BLaER1 (cell line): Measurements from ENCODE around the gene PPP2R3C.
"Not testable (repeated sequence)": the region's sequence is repeated elsewhere in the genome, so short reads cannot be mapped to it uniquely, and the experiment has no call there.

Experiments used
- H3K27ac ChIP-seq: shearing (Covaris generic); formaldehyde crosslinking; 2 replicates; pipeline ENCODE4 v1.8.1; 2022
- H3K27me3 ChIP-seq: shearing (Covaris generic); formaldehyde crosslinking; 2 replicates; pipeline ENCODE4 v1.8.1; 2022
- H3K36me3 ChIP-seq: shearing (Covaris generic); formaldehyde crosslinking; 2 replicates; pipeline ENCODE4 v1.8.1; 2022
- H3K4me1 ChIP-seq: shearing (Covaris generic); formaldehyde crosslinking; 2 replicates; pipeline ENCODE4 v1.8.1; 2022
- H3K4me2 ChIP-seq: shearing (Covaris generic); formaldehyde crosslinking; 2 replicates; pipeline ENCODE4 v1.8.1; 2022
- H3K4me3 ChIP-seq: shearing (Covaris generic); formaldehyde crosslinking; 2 replicates; pipeline ENCODE4 v1.8.1; 2022
- H3K9ac ChIP-seq: shearing (Covaris generic); formaldehyde crosslinking; 2 replicates; pipeline ENCODE4 v1.8.1; 2022
- H3K9me3 ChIP-seq: shearing (Covaris generic); formaldehyde crosslinking; 2 replicates; pipeline ENCODE4 v1.8.1; 2022
- H4K20me1 ChIP-seq: shearing (Covaris generic); formaldehyde crosslinking; 2 replicates; pipeline ENCODE4 v1.8.1; 2022
- Cebpa-rat ChIP-seq: shearing (Covaris generic); IDR thresholded peaks from 2 replicates; pipeline ENCODE4 v1.8.1; 2022

PPP2R3C gene

DNA sequence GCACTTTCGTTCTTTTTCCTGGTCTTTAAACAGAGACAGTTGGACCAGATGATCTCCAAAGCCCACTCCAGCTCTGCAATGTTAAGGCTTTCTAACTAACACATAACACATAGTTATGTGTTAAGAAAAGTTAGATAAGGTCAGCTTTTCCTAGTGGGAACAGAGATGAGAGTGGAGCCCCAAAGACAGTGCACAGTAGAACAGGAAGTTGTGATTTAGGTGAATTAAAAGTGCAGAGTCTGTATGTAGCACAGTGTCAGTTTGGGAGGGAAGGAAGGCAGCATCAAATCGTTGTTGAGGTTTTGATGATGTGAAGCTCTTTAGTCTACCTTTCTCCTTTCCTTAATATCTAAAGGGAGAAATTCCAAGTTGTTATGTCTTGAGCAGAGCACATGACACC, 32.2 kb upstream of the PPP2R3C start:
- Histone ChIP-seq H3K36me3 (peaks cover 54% of the 10 kb centered on the region), H3K27ac (no peak overlapping the region), H4K20me1 (no peaks in the 10 kb centered on the region), H3K9me3 (peaks cover 12% of the 10 kb centered on the region), H3K4me2 (no peak overlapping the region), H3K4me1 (peaks cover 24% of the 10 kb centered on the region), H3K4me3 (no peak overlapping the region), H3K9ac (no peak overlapping the region), H3K27me3 (no peaks in the 10 kb centered on the region)
- no peak for TF ChIP-seq Cebpa-rat

DNA sequence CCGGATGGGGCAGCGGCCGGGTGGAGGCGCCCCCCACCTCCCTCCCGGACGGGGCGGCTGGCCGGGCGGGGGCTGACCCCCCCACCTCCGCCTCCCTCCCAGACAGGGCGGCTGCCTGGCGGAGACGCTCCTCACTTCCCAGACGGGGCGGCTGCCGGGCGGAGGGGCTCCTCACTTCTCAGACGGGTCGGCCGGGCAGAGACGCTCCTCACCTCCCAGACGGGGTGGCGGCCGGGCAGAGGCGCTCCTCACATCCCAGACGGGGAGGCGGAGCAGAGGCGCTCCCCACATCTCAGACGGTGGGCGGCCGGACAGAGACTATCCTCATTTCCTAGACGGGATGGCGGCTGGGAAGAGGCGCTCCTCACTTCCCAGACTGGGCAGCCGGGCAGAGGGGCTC, 30.7 kb upstream of the PPP2R3C start:
- not testable (repeated sequence) for H3K4me3 ChIP-seq, H4K20me1 ChIP-seq, H3K9ac ChIP-seq, H3K27ac ChIP-seq, H3K27me3 ChIP-seq, H3K4me2 ChIP-seq
- peaks cover 58% of the 10 kb centered on the region for H3K36me3 ChIP-seq
- peaks cover 24% of the 10 kb centered on the region for H3K4me1 ChIP-seq
- peaks cover 12% of the 10 kb centered on the region for H3K9me3 ChIP-seq

DNA sequence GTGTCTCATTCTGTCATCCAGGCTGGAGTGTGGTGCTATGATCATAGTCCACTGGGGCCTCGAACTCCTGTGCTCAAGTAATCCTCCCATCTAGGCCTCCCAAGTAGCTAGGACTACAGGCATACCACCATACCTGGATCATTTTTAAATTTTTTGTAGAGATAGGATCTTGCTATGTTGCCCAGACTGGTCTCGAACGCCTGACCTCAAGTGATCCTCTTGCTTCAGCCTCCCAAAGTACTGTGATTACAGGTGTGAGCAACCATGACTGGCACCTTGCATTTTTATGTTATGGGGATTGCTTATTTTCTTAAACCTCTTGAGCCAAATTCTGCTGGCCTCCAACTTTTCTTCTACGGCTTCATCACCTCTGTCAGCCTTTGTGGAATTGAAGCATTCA, 27.4 kb upstream of the PPP2R3C start:
- H3K27ac ChIP-seq = no peak overlapping the region
- TF ChIP-seq Cebpa-rat = no peak
- no peaks in the 10 kb centered on the region for H3K4me1 ChIP-seq
- H3K9me3 ChIP-seq = peaks cover 12% of the 10 kb centered on the region
- peaks cover 74% of the 10 kb centered on the region for H3K36me3 ChIP-seq
- no peak overlapping the region for H3K4me2 ChIP-seq
- no peaks in the 10 kb centered on the region for H4K20me1 ChIP-seq
- H3K9ac ChIP-seq = no peak overlapping the region
- no peaks in the 10 kb centered on the region for H3K27me3 ChIP-seq
- no peak overlapping the region for H3K4me3 ChIP-seq

DNA sequence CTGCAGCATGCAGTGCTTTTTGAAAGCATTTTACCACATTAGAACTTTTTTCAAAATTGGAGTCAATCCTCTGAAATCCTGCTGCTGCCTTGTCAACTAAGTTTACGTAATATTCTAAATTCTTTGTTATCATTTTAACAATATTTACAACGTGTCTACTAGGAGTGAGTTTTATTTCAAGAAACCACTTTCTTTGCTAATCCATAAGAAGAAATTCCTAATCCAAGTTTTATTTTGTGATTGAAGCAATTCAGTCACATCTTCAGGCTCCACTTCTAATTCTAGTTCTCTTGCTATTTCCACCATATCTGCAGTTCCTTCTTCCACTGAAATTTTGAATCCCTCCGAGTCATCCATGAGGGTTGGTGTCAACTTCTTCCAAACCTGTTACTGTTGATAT, 25.9 kb upstream of the PPP2R3C start:
- Histone ChIP-seq H3K4me1 (no peaks in the 10 kb centered on the region), H3K36me3 (peaks cover 77% of the 10 kb centered on the region), H3K27me3 (no peaks in the 10 kb centered on the region), H4K20me1 (no peaks in the 10 kb centered on the region), H3K4me2 (no peak overlapping the region), H3K9me3 (peaks cover 6% of the 10 kb centered on the region), H3K27ac (no peak overlapping the region), H3K9ac (no peak overlapping the region), H3K4me3 (no peak overlapping the region)
- no peak for TF ChIP-seq Cebpa-rat

DNA sequence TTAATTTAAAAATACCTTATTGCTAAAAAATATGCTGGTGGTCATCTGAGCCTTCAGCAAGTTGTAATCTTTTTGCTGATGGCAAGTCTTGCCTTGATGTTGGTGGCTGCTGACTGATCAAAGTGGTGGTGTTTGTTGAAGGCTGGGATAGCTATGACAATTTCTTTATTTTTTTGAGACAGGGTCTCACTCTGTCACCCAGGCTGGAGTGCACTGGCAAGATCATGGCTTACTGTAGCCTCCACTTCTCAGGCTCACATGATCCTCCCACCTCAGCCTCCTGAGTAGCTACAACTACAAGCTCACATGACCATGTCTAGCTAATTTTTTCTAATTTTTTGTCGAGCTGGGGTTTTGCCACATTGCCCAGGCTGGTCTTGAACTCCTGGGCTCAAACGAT, 25.4 kb upstream of the PPP2R3C start:
- H3K9me3 ChIP-seq = peaks cover under 1% of the 10 kb centered on the region; the same call in 1 of the 2 replicates
- no peak for TF ChIP-seq Cebpa-rat

DNA sequence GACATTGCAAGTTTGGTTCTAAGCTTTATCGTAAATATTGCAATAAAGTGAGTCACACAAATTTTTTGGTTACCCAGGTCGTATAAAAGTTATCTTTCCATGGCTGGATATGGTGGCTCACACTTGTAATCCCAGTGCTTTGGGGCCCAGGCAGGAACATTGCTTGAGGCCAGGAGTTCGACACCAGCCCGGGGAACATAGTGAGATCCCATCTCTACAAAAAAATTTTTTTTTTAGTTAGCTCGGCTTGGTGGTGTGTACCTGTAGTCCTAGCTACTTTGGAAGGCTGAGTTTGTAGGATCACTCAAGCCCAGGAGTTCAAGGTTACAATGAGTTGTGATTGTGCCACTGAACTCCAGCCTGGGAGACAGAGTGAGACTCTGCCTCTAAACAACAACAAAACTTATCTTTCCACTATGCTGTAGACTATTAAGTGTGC, 24.9 kb upstream of the PPP2R3C start:
- Histone ChIP-seq H3K4me3 (no peak overlapping the region), H3K27ac (no peak overlapping the region), H3K9ac (no peak overlapping the region), H3K4me2 (no peak overlapping the region), H3K9me3 (no peaks in the 10 kb centered on the region), H4K20me1 (no peaks in the 10 kb centered on the region), H3K27me3 (no peaks in the 10 kb centered on the region), H3K36me3 (peaks cover 81% of the 10 kb centered on the region), H3K4me1 (no peaks in the 10 kb centered on the region)
- TF ChIP-seq Cebpa-rat = no peak

More for the DNA sequence above, 25.4 kb upstream of the PPP2R3C start:
- Histone ChIP-seq H3K4me1 (no peaks in the 10 kb centered on the region), H3K4me3 (no peak overlapping the region), H3K9ac (no peak overlapping the region), H3K27me3 (no peaks in the 10 kb centered on the region), H4K20me1 (no peaks in the 10 kb centered on the region), H3K36me3 (peaks cover 78% of the 10 kb centered on the region), H3K4me2 (no peak overlapping the region), H3K27ac (no peak overlapping the region)

DNA sequence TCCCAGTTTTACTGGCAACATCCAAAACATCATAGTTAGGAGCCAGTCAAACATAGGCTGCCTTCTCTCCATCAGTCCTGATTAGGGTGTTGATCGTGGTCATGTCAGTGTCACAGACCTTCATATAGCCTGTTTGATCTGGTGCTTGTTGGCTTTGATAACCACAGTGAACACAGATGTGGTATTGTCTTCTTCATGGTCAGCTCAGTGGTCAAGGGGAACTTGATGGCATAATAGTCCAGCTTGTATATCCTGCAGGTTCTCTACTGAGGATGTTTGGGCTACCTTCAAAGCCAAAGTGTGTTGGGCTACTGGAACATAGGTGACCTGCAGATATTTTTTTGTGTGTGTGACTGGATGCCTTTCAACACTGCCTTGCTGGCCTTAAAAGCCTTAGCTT, 22.2 kb upstream of the PPP2R3C start:
- no peak for TF ChIP-seq Cebpa-rat
- no peaks in the 10 kb centered on the region for H3K4me1 ChIP-seq
- H3K9me3 ChIP-seq = no peaks in the 10 kb centered on the region
- peaks cover 15% of the 10 kb centered on the region for H4K20me1 ChIP-seq
- no peak overlapping the region for H3K9ac ChIP-seq
- H3K36me3 ChIP-seq = peaks cover 63% of the 10 kb centered on the region
- H3K4me2 ChIP-seq = no peak overlapping the region
- H3K27me3 ChIP-seq = no peaks in the 10 kb centered on the region
- no peak overlapping the region for H3K4me3 ChIP-seq
- H3K27ac ChIP-seq = no peak overlapping the region

DNA sequence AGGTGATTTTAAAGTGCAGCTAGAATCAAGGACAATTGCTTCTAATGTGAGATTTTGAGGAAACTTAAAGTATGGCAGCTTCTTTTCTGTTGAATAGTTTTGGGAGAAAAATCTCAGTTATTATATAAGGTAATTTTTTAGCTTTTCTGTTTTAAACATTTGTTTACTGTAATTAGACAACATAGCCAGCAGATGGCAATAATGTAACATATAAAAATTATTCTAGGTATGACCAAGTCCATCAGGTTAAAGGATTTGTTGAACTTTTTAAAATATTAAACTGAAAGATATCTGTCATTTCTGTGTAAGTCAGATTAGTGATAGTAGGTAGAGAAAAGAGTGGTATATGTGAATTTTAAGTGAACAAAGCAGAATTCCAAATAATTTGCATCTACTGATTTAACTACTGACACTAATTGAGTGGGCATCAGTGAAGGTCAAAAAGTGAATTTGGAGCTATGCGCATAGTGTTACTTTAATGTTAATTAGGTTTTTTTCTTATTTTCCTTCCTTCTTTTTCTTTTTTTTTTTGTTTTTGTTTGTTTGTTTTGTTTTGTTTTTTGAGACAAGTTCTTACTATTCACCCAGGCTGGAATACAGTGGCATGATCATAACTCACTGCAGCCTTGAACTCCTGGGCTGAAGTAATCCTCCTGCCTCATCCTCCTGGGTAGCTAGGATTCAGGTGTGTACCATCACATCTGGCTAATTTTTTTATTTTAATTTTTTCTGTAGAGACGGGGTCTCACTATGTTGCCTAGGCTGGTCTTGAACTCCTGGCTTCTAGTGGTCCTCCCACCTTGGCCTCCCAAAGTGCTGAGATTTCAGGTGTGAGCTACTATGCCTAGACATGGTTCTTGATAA, 19.2 kb upstream of the PPP2R3C start:
- Histone ChIP-seq H4K20me1 (peaks cover 26% of the 10 kb centered on the region), H3K4me3 (no peak overlapping the region), H3K27ac (no peak overlapping the region), H3K9me3 (no peaks in the 10 kb centered on the region), H3K4me1 (no peaks in the 10 kb centered on the region), H3K27me3 (no peaks in the 10 kb centered on the region), H3K36me3 (peaks cover 67% of the 10 kb centered on the region), H3K9ac (no peak overlapping the region), H3K4me2 (no peak overlapping the region)
- TF ChIP-seq Cebpa-rat = no peak

DNA sequence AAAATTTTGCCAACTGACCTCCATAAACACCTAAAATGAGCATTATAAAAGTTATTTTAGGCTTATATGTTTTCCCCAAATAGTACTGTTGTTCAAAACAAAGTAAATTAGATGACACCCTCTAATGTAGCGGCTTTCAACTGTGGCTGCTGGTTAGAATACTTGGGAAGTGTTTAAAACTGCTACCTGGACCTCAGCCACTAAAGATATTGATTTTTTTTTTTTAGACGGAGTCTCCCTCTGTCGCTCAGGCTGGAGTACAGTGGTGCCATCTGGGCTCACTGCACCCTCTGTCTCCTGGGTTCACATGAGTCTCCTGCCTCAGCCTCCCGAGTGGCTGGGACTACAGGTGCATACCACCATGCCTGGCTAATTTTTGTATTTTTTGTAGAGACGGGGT, 16.8 kb upstream of the PPP2R3C start:
- H3K4me3 ChIP-seq = no peak overlapping the region
- peaks cover 73% of the 10 kb centered on the region for H3K36me3 ChIP-seq
- TF ChIP-seq Cebpa-rat = no peak
- H3K4me1 ChIP-seq = no peaks in the 10 kb centered on the region
- no peak overlapping the region for H3K4me2 ChIP-seq
- no peak overlapping the region for H3K27ac ChIP-seq
- H3K9me3 ChIP-seq = no peaks in the 10 kb centered on the region
- peaks cover 26% of the 10 kb centered on the region for H4K20me1 ChIP-seq
- no peak overlapping the region for H3K9ac ChIP-seq
- H3K27me3 ChIP-seq = no peaks in the 10 kb centered on the region

DNA sequence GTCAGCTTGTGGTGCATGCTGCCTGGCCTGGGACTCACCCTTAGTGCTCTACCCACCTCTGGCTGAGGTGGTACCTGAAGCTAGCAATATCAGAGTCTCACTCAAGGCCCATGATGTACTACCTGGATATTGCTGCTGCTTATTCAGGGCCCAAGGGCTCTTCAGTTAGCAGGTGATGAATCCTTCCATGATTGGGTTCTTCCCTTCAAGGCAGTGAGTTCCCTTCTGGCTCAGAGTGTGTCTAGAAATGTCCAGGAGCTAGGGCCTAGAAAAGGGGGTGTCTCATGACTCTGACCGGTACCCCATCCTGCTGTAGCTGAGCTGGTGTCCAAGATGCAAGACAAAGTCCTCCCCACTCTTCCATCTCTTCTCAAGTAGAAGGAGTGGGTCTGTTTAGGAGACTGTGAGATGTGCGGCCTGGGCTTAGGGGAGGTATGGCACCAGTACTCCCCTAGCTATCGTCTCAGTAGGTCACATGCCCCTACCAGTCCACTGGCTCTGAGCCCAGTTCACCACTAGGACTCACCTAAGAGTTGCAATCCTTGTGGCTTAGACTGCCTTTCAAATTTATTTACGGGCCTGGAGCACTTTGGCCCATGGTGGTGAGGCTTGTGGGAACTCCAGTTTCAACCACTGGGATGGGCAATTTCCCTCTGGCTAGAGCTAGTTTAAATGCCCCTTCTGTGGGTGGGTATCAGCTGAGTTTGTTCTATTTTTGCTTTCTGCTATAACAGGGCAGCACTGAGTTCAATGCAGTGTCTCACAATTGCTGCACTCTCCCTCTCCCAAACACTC, 12.7 kb upstream of the PPP2R3C start:
- H3K27ac ChIP-seq = no peak overlapping the region
- no peak overlapping the region for H3K4me3 ChIP-seq
- H3K36me3 ChIP-seq = peaks cover 92% of the 10 kb centered on the region
- H3K27me3 ChIP-seq = no peaks in the 10 kb centered on the region
- H3K4me1 ChIP-seq = no peaks in the 10 kb centered on the region
- no peak overlapping the region for H3K4me2 ChIP-seq
- H3K9ac ChIP-seq = no peak overlapping the region
- peaks cover 24% of the 10 kb centered on the region for H3K9me3 ChIP-seq
- TF ChIP-seq Cebpa-rat = no peak
- H4K20me1 ChIP-seq = peaks cover 15% of the 10 kb centered on the region
